ENCODE data around the gene ARHGEF38. TPM values are rescaled to one million over a fixed set of nuclear protein-coding genes. Genes with fewer than 3 reads are reported as not detected.
A peak's percentile ranks its signal among the peaks of the same experiment; 100 is the strongest.

The ARHGEF38 gene
- total RNA-seq, 1 experiment from 2014 or later = not detected

DNA sequence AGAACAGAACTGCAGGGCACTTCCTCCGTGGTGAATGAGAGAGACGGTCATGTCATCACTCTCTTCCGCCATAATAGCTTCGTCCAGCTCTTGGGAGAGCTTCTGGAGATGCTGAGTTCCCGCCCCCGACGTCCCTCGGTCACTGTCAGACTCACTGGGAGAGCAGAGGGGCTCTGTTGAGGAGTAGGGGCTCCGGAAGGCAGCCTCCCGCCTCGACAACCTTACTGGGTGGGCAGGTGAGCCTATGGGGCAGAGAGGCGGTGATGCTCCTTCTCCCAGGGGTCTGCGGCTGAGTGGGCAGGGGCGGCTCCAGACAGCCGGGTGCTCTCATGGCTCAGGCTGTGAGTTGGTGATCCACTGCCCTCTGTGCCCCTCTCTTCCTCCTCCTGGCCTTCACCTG lies 25.8 kb upstream of the ARHGEF38 start:
- H4K20me1 ChIP-seq (ENCODE audit: insufficient read depth, low read depth, low read length) = no peaks in the 10 kb centered on the region
- H3K79me2 ChIP-seq (ENCODE audit: low read length) = no peaks in the 10 kb centered on the region
- H3K4me3 ChIP-seq (ENCODE audit: low read length) = no peak overlapping the region
- peak overlapping the region; percentile 36; the same call in 1 of the 2 replicates for H2AFZ ChIP-seq (ENCODE audit: low read length)
- H3K4me1 ChIP-seq (ENCODE audit: low read length) = no peaks in the 10 kb centered on the region
- no peaks in the 10 kb centered on the region for H3K36me3 ChIP-seq (ENCODE audit: insufficient read depth, low read length)
- H3K9me3 ChIP-seq (ENCODE audit: low read length) = no peaks in the 10 kb centered on the region
- no peaks in the 10 kb centered on the region for H3K9me2 ChIP-seq (replicated peaks; ENCODE audit: insufficient read depth, low read length)
- no peak for DNase-seq
- no peaks in the 10 kb centered on the region for H3K27me3 ChIP-seq (ENCODE audit: low read length)
- no peak overlapping the region for H3K27ac ChIP-seq (ENCODE audit: low read length)
- no peak overlapping the region for H3K4me2 ChIP-seq (ENCODE audit: low read depth, low read length, poor library complexity, severe bottlenecking)
- H3K9ac ChIP-seq (ENCODE audit: low read length) = no peak overlapping the region

DNA sequence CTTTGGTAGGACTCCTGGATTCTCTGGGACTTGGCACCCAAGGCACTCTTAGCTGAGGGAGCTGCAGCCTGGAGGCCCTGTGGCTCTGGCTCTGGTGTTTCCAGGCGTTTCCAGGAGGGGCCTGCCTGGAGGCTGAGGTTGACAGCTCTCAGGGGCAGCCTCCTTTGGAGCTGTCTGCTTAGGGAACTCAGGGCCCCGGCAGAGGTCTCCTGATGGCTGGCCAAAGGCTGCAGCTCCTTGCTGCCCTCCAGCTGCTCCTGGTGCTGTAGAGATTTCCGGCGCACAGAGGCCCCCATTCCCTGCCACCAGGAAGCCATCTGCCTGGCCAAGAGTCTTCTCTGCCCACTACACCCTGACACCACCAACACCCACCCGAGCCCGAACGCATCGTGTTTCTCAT lies 25.3 kb upstream of the ARHGEF38 start:
- H2AFZ ChIP-seq (ENCODE audit: low read length) = no peak overlapping the region
- H3K9me3 ChIP-seq (ENCODE audit: low read length) = no peaks in the 10 kb centered on the region
- no peaks in the 10 kb centered on the region for H3K36me3 ChIP-seq (ENCODE audit: insufficient read depth, low read length)

DNA sequence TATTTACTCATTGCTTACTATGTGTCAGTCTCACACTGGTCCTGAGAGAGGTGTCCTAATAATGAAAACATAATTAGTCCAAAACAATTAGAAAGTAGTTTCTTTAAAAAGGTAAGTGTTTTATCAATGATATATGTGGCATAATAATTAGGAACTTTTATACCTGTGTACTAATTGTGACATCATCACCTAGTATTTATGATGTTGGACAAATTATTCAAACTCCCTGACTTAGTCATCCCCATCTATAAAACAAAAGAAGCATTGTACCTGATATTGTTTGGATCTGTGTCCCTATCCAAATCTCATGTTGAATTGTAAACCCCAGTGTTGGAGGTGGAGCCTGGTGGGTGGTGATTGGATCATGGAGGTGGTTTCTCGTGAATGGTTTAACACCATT lies 15.8 kb upstream of the ARHGEF38 start:
- no peaks in the 10 kb centered on the region for H3K79me2 ChIP-seq (ENCODE audit: low read length)
- DNase-seq = no peak
- H3K4me1 ChIP-seq (ENCODE audit: low read length) = no peaks in the 10 kb centered on the region

More for the DNA sequence above, 25.3 kb upstream of the ARHGEF38 start:
- H3K4me1 ChIP-seq (ENCODE audit: low read length) = no peaks in the 10 kb centered on the region
- H3K79me2 ChIP-seq (ENCODE audit: low read length) = no peaks in the 10 kb centered on the region
- no peak overlapping the region for H3K4me2 ChIP-seq (ENCODE audit: low read depth, low read length, poor library complexity, severe bottlenecking)
- H3K4me3 ChIP-seq (ENCODE audit: low read length) = no peak overlapping the region
- H4K20me1 ChIP-seq (ENCODE audit: insufficient read depth, low read depth, low read length) = no peaks in the 10 kb centered on the region
- H3K27ac ChIP-seq (ENCODE audit: low read length) = no peak overlapping the region
- H3K9me2 ChIP-seq (replicated peaks; ENCODE audit: insufficient read depth, low read length) = no peaks in the 10 kb centered on the region
- no peak for DNase-seq
- H3K27me3 ChIP-seq (ENCODE audit: low read length) = no peaks in the 10 kb centered on the region
- H3K9ac ChIP-seq (ENCODE audit: low read length) = no peak overlapping the region

DNA sequence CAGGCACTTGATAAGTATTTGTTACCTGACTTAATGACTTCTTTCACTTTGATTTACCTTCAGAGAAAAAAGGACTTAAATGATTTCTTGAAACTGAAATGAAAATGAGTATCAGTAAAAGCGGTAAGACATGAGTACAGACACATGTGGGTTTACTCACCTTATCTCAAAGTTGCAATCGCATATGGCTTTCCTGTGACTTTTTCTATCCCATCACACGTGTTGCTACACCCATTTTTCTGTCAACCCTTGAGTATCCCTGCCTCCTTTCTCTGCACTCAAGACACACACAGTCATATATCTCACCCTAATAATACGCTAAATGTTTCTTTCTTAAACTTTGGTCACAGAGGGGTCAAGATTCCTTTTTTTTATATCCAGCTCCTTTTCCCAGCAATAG lies 11.0 kb upstream of the ARHGEF38 start:
- Histone ChIP-seq H4K20me1 (ENCODE audit: insufficient read depth, low read depth, low read length) (no peaks in the 10 kb centered on the region), H3K4me2 (ENCODE audit: low read depth, low read length, poor library complexity, severe bottlenecking) (no peak overlapping the region), H3K9ac (ENCODE audit: low read length) (no peak overlapping the region), H3K4me3 (ENCODE audit: low read length) (no peak overlapping the region), H3K4me1 (ENCODE audit: low read length) (no peaks in the 10 kb centered on the region), H3K27me3 (ENCODE audit: low read length) (no peaks in the 10 kb centered on the region), H3K79me2 (ENCODE audit: low read length) (no peaks in the 10 kb centered on the region), H3K36me3 (ENCODE audit: insufficient read depth, low read length) (no peaks in the 10 kb centered on the region), H3K9me3 (ENCODE audit: low read length) (no peaks in the 10 kb centered on the region), H2AFZ (ENCODE audit: low read length) (no peak overlapping the region), H3K9me2 (replicated peaks; ENCODE audit: insufficient read depth, low read length) (no peaks in the 10 kb centered on the region), H3K27ac (ENCODE audit: low read length) (no peak overlapping the region)
- no peak for DNase-seq

More for the DNA sequence above, 15.8 kb upstream of the ARHGEF38 start:
- no peaks in the 10 kb centered on the region for H3K27me3 ChIP-seq (ENCODE audit: low read length)
- no peaks in the 10 kb centered on the region for H3K36me3 ChIP-seq (ENCODE audit: insufficient read depth, low read length)
- H4K20me1 ChIP-seq (ENCODE audit: insufficient read depth, low read depth, low read length) = no peaks in the 10 kb centered on the region
- no peak overlapping the region for H3K4me3 ChIP-seq (ENCODE audit: low read length)
- no peaks in the 10 kb centered on the region for H3K9me3 ChIP-seq (ENCODE audit: low read length)
- no peak overlapping the region for H2AFZ ChIP-seq (ENCODE audit: low read length)
- no peak overlapping the region for H3K4me2 ChIP-seq (ENCODE audit: low read depth, low read length, poor library complexity, severe bottlenecking)
- no peak overlapping the region for H3K27ac ChIP-seq (ENCODE audit: low read length)
- no peak overlapping the region for H3K9ac ChIP-seq (ENCODE audit: low read length)
- H3K9me2 ChIP-seq (replicated peaks; ENCODE audit: insufficient read depth, low read length) = no peaks in the 10 kb centered on the region

DNA sequence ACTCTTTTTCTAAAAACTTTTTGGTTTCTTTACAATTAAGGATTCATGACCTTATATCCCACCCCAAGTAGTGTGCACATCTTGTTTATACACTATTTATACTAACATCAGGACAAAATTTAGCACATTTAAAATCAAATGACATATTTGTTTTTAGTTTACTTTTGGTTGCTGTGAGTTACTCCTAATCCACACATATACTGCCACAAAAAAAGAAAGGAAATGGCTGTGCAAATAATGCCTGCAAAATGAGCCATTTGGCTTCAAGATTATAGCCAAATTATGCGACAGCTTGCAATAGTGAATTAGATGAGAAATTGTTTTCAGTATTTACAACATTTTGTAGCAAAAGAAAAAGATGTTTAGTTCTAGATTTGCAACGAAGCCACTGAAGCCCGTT lies 10.4 kb upstream of the ARHGEF38 start:
- no peaks in the 10 kb centered on the region for H3K4me1 ChIP-seq (ENCODE audit: low read length)
- H3K9me2 ChIP-seq (replicated peaks; ENCODE audit: insufficient read depth, low read length) = no peaks in the 10 kb centered on the region
- H3K27ac ChIP-seq (ENCODE audit: low read length) = no peak overlapping the region
- no peak for DNase-seq
- H3K27me3 ChIP-seq (ENCODE audit: low read length) = no peaks in the 10 kb centered on the region
- no peaks in the 10 kb centered on the region for H3K79me2 ChIP-seq (ENCODE audit: low read length)
- H3K4me3 ChIP-seq (ENCODE audit: low read length) = no peak overlapping the region
- H2AFZ ChIP-seq (ENCODE audit: low read length) = no peak overlapping the region
- no peak overlapping the region for H3K9ac ChIP-seq (ENCODE audit: low read length)
- H3K9me3 ChIP-seq (ENCODE audit: low read length) = no peaks in the 10 kb centered on the region
- no peaks in the 10 kb centered on the region for H3K36me3 ChIP-seq (ENCODE audit: insufficient read depth, low read length)
- H4K20me1 ChIP-seq (ENCODE audit: insufficient read depth, low read depth, low read length) = no peaks in the 10 kb centered on the region
- no peak overlapping the region for H3K4me2 ChIP-seq (ENCODE audit: low read depth, low read length, poor library complexity, severe bottlenecking)

DNA sequence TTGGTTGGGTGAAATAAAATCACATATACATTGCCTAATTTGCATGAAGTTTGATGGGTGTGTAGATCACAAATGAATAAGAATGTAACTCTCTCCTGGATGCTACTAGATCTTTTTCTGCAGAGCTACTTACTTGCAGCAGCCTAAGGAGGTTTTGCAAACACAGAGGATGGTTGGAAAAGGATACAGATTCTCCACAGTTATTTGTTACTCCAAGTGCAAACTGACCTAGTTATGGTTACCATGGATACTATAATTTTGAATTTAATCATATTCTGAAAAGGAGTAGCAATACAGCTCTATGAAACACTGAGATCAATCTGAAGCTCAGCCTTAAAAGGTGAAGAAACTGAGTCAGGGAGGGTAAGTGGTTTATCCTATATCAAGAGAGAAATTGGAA lies 9.1 kb upstream of the ARHGEF38 start:
- no peaks in the 10 kb centered on the region for H3K27me3 ChIP-seq (ENCODE audit: low read length)
- H3K36me3 ChIP-seq (ENCODE audit: insufficient read depth, low read length) = no peaks in the 10 kb centered on the region
- H3K9ac ChIP-seq (ENCODE audit: low read length) = no peak overlapping the region
- H3K4me2 ChIP-seq (ENCODE audit: low read depth, low read length, poor library complexity, severe bottlenecking) = no peak overlapping the region
- H3K27ac ChIP-seq (ENCODE audit: low read length) = no peak overlapping the region
- H3K9me3 ChIP-seq (ENCODE audit: low read length) = no peaks in the 10 kb centered on the region
- H3K9me2 ChIP-seq (replicated peaks; ENCODE audit: insufficient read depth, low read length) = no peaks in the 10 kb centered on the region
- no peaks in the 10 kb centered on the region for H3K79me2 ChIP-seq (ENCODE audit: low read length)
- no peak for DNase-seq
- no peak overlapping the region for H2AFZ ChIP-seq (ENCODE audit: low read length)
- H4K20me1 ChIP-seq (ENCODE audit: insufficient read depth, low read depth, low read length) = no peaks in the 10 kb centered on the region
- H3K4me1 ChIP-seq (ENCODE audit: low read length) = no peaks in the 10 kb centered on the region
- no peak overlapping the region for H3K4me3 ChIP-seq (ENCODE audit: low read length)

DNA sequence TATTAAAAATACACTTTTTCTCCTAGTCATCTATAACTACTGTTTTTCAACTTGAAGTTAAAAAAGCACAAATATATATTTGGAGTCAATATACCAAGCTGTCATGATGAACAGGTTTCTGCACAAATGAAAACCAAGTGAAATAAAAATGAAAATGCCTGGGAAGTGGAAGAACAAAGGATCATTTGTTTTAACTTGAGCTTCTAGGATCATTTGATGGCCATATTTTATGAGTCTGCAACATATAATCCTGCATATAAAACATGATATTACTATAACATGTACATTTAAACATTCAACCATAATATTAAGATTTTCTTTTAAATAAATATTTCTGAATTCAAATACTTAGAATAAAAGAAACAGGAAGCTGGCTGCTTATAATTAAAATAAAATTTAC lies 8.5 kb upstream of the ARHGEF38 start:
- no peak overlapping the region for H3K4me3 ChIP-seq (ENCODE audit: low read length)
- no peaks in the 10 kb centered on the region for H3K36me3 ChIP-seq (ENCODE audit: insufficient read depth, low read length)
- no peaks in the 10 kb centered on the region for H3K27me3 ChIP-seq (ENCODE audit: low read length)
- DNase-seq = no peak
- no peaks in the 10 kb centered on the region for H3K79me2 ChIP-seq (ENCODE audit: low read length)
- no peak overlapping the region for H2AFZ ChIP-seq (ENCODE audit: low read length)
- H3K9ac ChIP-seq (ENCODE audit: low read length) = no peak overlapping the region
- H3K9me2 ChIP-seq (replicated peaks; ENCODE audit: insufficient read depth, low read length) = no peaks in the 10 kb centered on the region
- H3K4me1 ChIP-seq (ENCODE audit: low read length) = no peaks in the 10 kb centered on the region
- no peaks in the 10 kb centered on the region for H4K20me1 ChIP-seq (ENCODE audit: insufficient read depth, low read depth, low read length)
- H3K9me3 ChIP-seq (ENCODE audit: low read length) = no peaks in the 10 kb centered on the region
- H3K27ac ChIP-seq (ENCODE audit: low read length) = no peak overlapping the region
- H3K4me2 ChIP-seq (ENCODE audit: low read depth, low read length, poor library complexity, severe bottlenecking) = no peak overlapping the region

DNA sequence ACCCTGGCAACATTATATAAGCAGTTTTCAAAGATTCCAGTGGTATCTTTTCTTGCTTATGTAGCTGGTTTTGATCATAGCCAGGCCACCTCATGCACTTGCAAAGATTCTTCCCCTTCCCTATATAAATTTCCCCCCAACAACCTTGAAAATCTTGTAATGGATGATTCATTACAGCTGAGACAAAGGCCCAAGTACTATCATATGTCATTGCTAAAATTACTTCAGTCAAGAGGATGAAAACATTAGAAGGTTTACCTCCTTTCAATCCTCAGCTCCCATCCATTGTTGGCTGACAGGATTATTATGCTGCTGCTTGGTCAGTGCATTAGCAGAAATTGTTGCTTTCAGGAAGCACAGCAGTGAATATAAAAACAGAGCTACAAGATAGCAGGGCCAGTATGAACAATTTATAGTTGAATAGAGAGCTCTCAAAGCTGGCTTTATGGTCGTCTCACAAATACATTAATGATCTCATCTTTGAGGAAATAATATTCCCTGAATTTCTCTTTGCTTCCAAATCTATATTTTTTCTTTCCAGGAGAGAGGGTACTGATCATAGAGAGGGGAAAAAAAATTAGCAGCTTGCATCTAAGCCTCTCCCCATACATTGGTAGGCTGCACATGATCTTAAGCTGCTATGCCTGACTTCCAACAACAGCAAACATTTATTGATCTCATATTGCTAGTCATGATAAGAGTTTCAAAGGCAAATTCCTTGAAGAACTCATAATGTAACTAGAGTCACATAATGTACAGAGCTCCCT lies 7.7 kb upstream of the ARHGEF38 start:
- Histone ChIP-seq H3K4me2 (ENCODE audit: low read depth, low read length, poor library complexity, severe bottlenecking) (no peak overlapping the region), H3K27me3 (ENCODE audit: low read length) (no peaks in the 10 kb centered on the region), H3K36me3 (ENCODE audit: insufficient read depth, low read length) (no peaks in the 10 kb centered on the region), H3K27ac (ENCODE audit: low read length) (no peak overlapping the region), H3K9ac (ENCODE audit: low read length) (no peak overlapping the region), H3K9me3 (ENCODE audit: low read length) (no peaks in the 10 kb centered on the region), H2AFZ (ENCODE audit: low read length) (no peak overlapping the region), H4K20me1 (ENCODE audit: insufficient read depth, low read depth, low read length) (no peaks in the 10 kb centered on the region), H3K9me2 (replicated peaks; ENCODE audit: insufficient read depth, low read length) (no peaks in the 10 kb centered on the region), H3K79me2 (ENCODE audit: low read length) (no peaks in the 10 kb centered on the region), H3K4me1 (ENCODE audit: low read length) (no peaks in the 10 kb centered on the region), H3K4me3 (ENCODE audit: low read length) (no peak overlapping the region)
- DNase-seq = no peak
